ENCODE data around the gene SPACDR.

Gene SPACDR

GRCh38 chr7:100423315-100423714, 40.7 kb downstream of the SPACDR start:
- TF ChIP-seq CTCF (conservative IDR thresholded peaks at IDR 0.05) = no peak
- no peak overlapping the region for H3K27ac ChIP-seq

- TF ChIP-seq CTCF (conservative IDR thresholded peaks at IDR 0.05) = no peak
- H3K27ac ChIP-seq = no peak overlapping the region
Measured at GRCh38 chr7:100419660-100420226, 44.3 kb downstream of the SPACDR start.

GRCh38 chr7:100418930-100419659, 45.0 kb downstream of the SPACDR start:
- no peak for TF ChIP-seq CTCF (conservative IDR thresholded peaks at IDR 0.05)

GRCh38 chr7:100415448-100415847, 48.6 kb downstream of the SPACDR start:
- no peak overlapping the region for H3K27ac ChIP-seq
- no peak for TF ChIP-seq CTCF (conservative IDR thresholded peaks at IDR 0.05)

More at GRCh38 chr7:100418930-100419659, 45.0 kb downstream of the SPACDR start:
- H3K27ac ChIP-seq = no peak overlapping the region

- no peak overlapping the region for H3K27ac ChIP-seq
- TF ChIP-seq CTCF (conservative IDR thresholded peaks at IDR 0.05) = no peak
Measured at GRCh38 chr7:100413889-100414288, 50.2 kb downstream of the SPACDR start.

GRCh38 chr7:100413346-100413745, 50.7 kb downstream of the SPACDR start:
- no peak overlapping the region for H3K27ac ChIP-seq
- no peak for TF ChIP-seq CTCF (conservative IDR thresholded peaks at IDR 0.05)

- TF ChIP-seq CTCF (conservative IDR thresholded peaks at IDR 0.05) = no peak
- H3K27ac ChIP-seq = no peak overlapping the region
Measured at GRCh38 chr7:100411101-100411500, 53.0 kb downstream of the SPACDR start.

All from VCaP (cell line).